Liver (tissue), 9 donors: ENCODE measurements around the gene SNRPA1. TPM values are rescaled to one million over a fixed set of nuclear protein-coding genes. Genes with fewer than 3 reads are reported as not detected.

Experiments used
- DNase-seq: peaks from one replicate; pipeline ENCODE4 v3.0.0-alpha.2; 2017; ENCODE audit warnings: low spot score
- H3K27ac ChIP-seq, 2 donors: one replicate each; pipeline ENCODE4 v1.7.0; 2013; ENCODE audit warnings: inconsistent platforms in 2 of 2, low read length in 2 of 2, control low read depth in 1 of 2, low read depth in 1 of 2, mild to moderate bottlenecking in 1 of 2
- H3K27me3 ChIP-seq, 4 donors: one replicate each; pipeline versions ENCODE4 v1.6.1 to v1.7.0; 2013; ENCODE audit warnings: low read length in 3 of 4, inconsistent platforms in 1 of 4, mild to moderate bottlenecking in 1 of 4, moderate library complexity in 1 of 4; ENCODE audit not compliant: control insufficient read depth in 4 of 4, insufficient read depth in 4 of 4
- H3K36me3 ChIP-seq, 4 donors: one replicate each; pipeline versions ENCODE4 v1.6.1 to v1.7.0; 2013; ENCODE audit warnings: low read length in 3 of 4, mild to moderate bottlenecking in 3 of 4, low read depth in 1 of 4, moderate library complexity in 1 of 4; ENCODE audit not compliant: control insufficient read depth in 4 of 4, insufficient read depth in 3 of 4
- H3K4me1 ChIP-seq, 4 donors: one replicate each; pipeline versions ENCODE4 v1.6.1 to v1.7.0; 2013; ENCODE audit warnings: low read length in 3 of 4, mild to moderate bottlenecking in 3 of 4, moderate library complexity in 1 of 4; ENCODE audit not compliant: control insufficient read depth in 4 of 4, insufficient read depth in 4 of 4
- H3K4me3 ChIP-seq, 3 donors: one replicate each; pipeline versions ENCODE4 v1.6.1 to v1.7.0; 2013; ENCODE audit warnings: low read length in 3 of 3, control low read depth in 1 of 3, low read depth in 1 of 3, mild to moderate bottlenecking in 1 of 3
- H3K9ac ChIP-seq, 2 donors: one replicate each; pipeline ENCODE4 v1.7.0; 2013; ENCODE audit warnings: low read length in 2 of 2, mild to moderate bottlenecking in 2 of 2, moderate library complexity in 2 of 2, control low read depth in 1 of 2, low read depth in 1 of 2
- H3K9me3 ChIP-seq, 4 donors: one replicate each; pipeline versions ENCODE4 v1.6.1 to v1.7.0; 2013; ENCODE audit warnings: low read length in 3 of 4; ENCODE audit not compliant: control insufficient read depth in 4 of 4
- CTCF ChIP-seq: fragments of 150-350 bp; IDR thresholded peaks from 2 replicates; pipeline ENCODE4 v1.5.1; 2017; ENCODE audit warnings: improper control_type of control experiment, low read depth, low read length; ENCODE audit not compliant: missing input control
- EGR1 ChIP-seq, 2 donors: IDR thresholded peaks; 2 replicates each; pipeline ENCODE4 v1.6.1; 2016 to 2018; ENCODE audit warnings: antibody characterized with exemption in 2 of 2, low read depth in 2 of 2
- FOXA1 ChIP-seq: IDR thresholded peaks from 2 replicates; pipeline ENCODE4 v1.6.1; 2016; ENCODE audit warnings: antibody characterized with exemption
- FOXA2 ChIP-seq: IDR thresholded peaks from 2 replicates; pipeline ENCODE4 v1.6.1; 2016; ENCODE audit warnings: antibody characterized with exemption
- GABPA ChIP-seq, 2 donors: IDR thresholded peaks in 1 of 2; conservative IDR thresholded peaks in 1 of 2; 2 replicates each; pipeline ENCODE4 v1.6.1; 2016; ENCODE audit warnings: antibody characterized with exemption in 2 of 2, mild to moderate bottlenecking in 1 of 2, moderate library complexity in 1 of 2
- MAX ChIP-seq: IDR thresholded peaks from 2 replicates; pipeline ENCODE4 v1.6.1; 2016; ENCODE audit warnings: antibody characterized with exemption
- RAD21 ChIP-seq, 2 donors: IDR thresholded peaks; 2 replicates each; pipeline ENCODE4 v1.6.1; 2016; ENCODE audit warnings: antibody characterized with exemption in 2 of 2, mild to moderate bottlenecking in 2 of 2
- REST ChIP-seq: IDR thresholded peaks from 2 replicates; pipeline ENCODE4 v1.6.1; 2016; ENCODE audit warnings: antibody characterized with exemption, mild to moderate bottlenecking
- SP1 ChIP-seq: IDR thresholded peaks from 2 replicates; pipeline ENCODE4 v1.6.1; 2018; ENCODE audit warnings: antibody characterized with exemption, mild to moderate bottlenecking
- YY1 ChIP-seq: IDR thresholded peaks from 2 replicates; pipeline ENCODE4 v1.6.1; 2016; ENCODE audit warnings: antibody characterized with exemption, mild to moderate bottlenecking
- WGBS: extraction: QIAGEN DNeasy Blood & Tissue Kit; methylation state at CpG from one replicate; pipeline ENCODE4 v1.1.7; 2013; 5-methylcytosine and 5-hydroxymethylcytosine counted together
- polyA plus RNA-seq, 2 donors: library from polyadenylated mRNA; stranded (reverse) in 1 of 2; unstranded in 1 of 2; fragments of 200-250 nt in 1 of 2; fragments of >200 nt in 1 of 2; fragmentation: Nextera tagmentation in 1 of 2; extraction: Ambion mirVana in 1 of 2; gene quantifications; one replicate each; pipeline versions ENCODE4 v1.2.1 to v1.2.3, GENCODE V29; 2013 to 2015
- total RNA-seq, 2 donors: library from RNA; depleted of rRNA; stranded (reverse); fragments of >200 nt; gene quantifications; one replicate each; pipeline ENCODE4 v1.2.3, GENCODE V29; 2014
- TF ChIP-seq, protein P1 (sequence below): IDR thresholded peaks from 2 replicates; pipeline ENCODE4 v1.6.1; 2016; ENCODE audit warnings: antibody characterized with exemption
- donor health status: healthy.
- donor health status: healthy.
- donor health status: healthy.
- donor health status: healthy.
- donor health status: healthy.

Gene SNRPA1
- total and polyA plus RNA-seq, 4 donors, result 12.7 to 31.7 (median 18.0) TPM

DNA sequence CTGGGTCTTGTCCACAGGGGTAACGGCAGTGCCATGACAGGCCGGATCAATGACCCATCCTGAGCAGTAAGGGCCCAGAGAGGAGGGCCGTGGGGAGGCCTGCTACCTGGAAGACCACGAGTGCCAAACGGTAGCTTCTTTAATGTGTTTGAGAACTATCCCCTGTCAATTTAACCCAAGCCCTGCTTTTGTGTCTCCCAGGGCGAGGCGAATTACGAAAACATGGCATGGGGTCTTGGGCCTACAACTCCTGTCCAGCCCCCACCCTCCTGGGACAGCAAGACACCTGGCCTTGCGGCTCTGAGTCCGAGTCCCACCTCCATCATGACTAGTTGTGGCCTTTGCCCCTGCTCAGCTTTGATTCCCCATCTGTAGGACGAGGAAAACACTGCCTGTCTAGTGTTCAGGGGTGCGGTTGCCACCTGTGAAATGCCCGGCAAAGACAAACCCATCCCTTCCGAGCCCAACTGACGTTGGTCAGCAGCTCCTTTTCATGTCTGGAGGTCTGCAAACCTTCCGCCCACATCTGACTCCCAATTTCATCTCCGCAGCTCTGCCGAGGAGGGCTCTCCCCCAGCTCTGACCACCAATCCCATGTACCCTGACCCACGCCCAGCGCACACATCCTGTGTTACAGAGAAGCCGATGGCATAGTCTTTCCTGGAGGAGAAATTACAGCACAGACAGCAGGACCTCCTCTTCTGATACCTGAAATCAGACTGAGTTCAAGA is 28.9 kb upstream of the SNRPA1 start (continued):
- TF ChIP-seq, protein P1, sequence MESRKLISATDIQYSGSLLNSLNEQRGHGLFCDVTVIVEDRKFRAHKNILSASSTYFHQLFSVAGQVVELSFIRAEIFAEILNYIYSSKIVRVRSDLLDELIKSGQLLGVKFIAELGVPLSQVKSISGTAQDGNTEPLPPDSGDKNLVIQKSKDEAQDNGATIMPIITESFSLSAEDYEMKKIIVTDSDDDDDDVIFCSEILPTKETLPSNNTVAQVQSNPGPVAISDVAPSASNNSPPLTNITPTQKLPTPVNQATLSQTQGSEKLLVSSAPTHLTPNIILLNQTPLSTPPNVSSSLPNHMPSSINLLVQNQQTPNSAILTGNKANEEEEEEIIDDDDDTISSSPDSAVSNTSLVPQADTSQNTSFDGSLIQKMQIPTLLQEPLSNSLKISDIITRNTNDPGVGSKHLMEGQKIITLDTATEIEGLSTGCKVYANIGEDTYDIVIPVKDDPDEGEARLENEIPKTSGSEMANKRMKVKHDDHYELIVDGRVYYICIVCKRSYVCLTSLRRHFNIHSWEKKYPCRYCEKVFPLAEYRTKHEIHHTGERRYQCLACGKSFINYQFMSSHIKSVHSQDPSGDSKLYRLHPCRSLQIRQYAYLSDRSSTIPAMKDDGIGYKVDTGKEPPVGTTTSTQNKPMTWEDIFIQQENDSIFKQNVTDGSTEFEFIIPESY, result no peak

- Histone ChIP-seq H3K27ac (no peak overlapping the region), H3K27me3 (no peaks in the 10 kb centered on the region), H3K9me3 (no peaks in the 10 kb centered on the region), H3K36me3 (peaks cover 18 to 66% (median 35%) of the 10 kb centered on the region in 4 donors), H3K4me1 (peaks cover 2 to 32% (median 18%) of the 10 kb centered on the region in 4 donors), H3K9ac (no peak overlapping the region), H3K4me3 (no peak overlapping the region)
- WGBS, result 90% methylated on average over 17 of the region's 17 CpGs
- no peak for DNase-seq
- TF ChIP-seq EGR1 (IDR thresholded peaks at IDR 0.05; ENCODE audit: low read depth in 2 of 2) (no peak), RAD21 (IDR thresholded peaks at IDR 0.05) (no peak), MAX (no peak), FOXA1 (no peak), SP1 (no peak), CTCF (no peak), REST (no peak), GABPA (IDR thresholded peaks at IDR 0.05 in 1 of 2, conservative IDR thresholded peaks at IDR 0.05 in 1 of 2) (no peak), YY1 (no peak), FOXA2 (no peak)
- TF ChIP-seq, protein P1, result no peak
Observed at GRCh38 chr15:101322854-101323477, 27.9 kb upstream of the SNRPA1 start.
